Measurements from ENCODE around the gene BTBD19. TPM values are rescaled to one million over a fixed set of nuclear protein-coding genes. Genes with fewer than 3 reads are reported as not detected.

Gene BTBD19
- total and polyA plus RNA-seq, 4 donors, result 5.1 to 41.1 (median 36.9) TPM

- intact Hi-C loops (cut with DNase I), result loop anchor here in 1 of 2 donors (5.0 kb wide), 1 partner anchor 40 kb away; the partner anchor contains the start of gene KIF2C
- ATAC-seq (ENCODE audit: low FRiP score) (no peak), DNase-seq (peak in 1 of 2 donors; percentile 58)
- peaks cover 0 to 7% of the 10 kb centered on the region in 2 donors for H3K36me3 ChIP-seq (ENCODE audit: control insufficient read depth in 1 of 2, insufficient read depth in 2 of 2, low read length in 1 of 2)
- no peak overlapping the region for H3K27ac ChIP-seq (ENCODE audit: low read depth in 1 of 2, low read length in 2 of 2)
- H3K4me3 ChIP-seq (ENCODE audit: low read length in 2 of 2), result no peak overlapping the region
- H3K27me3 ChIP-seq (ENCODE audit: control insufficient read depth in 1 of 2, insufficient read depth in 2 of 2, low read length in 1 of 2), result no peaks in the 10 kb centered on the region
- WGBS, 2 donors, result 82% methylated on average over 14 of the region's 14 CpGs
- no peaks in the 10 kb centered on the region for H3K4me1 ChIP-seq (ENCODE audit: control insufficient read depth in 1 of 2, insufficient read depth in 2 of 2, low read length in 2 of 2)
- H3K9me3 ChIP-seq (ENCODE audit: control insufficient read depth, low read length), result no peaks in the 10 kb centered on the region
These were observed 30.8 kb upstream of the BTBD19 start for GRCh38 chr1:44777547-44777946.

GRCh38 chr1:44777969-44778635 is 30.2 kb upstream of the BTBD19 start:
- DNase-seq (peak in 1 of 2 donors; percentile 57), ATAC-seq (ENCODE audit: low FRiP score) (no peak)
- no peaks in the 10 kb centered on the region for H3K4me1 ChIP-seq (ENCODE audit: control insufficient read depth in 1 of 2, insufficient read depth in 2 of 2, low read length in 2 of 2)
- WGBS, 2 donors, result 72% methylated on average over 13 of the region's 13 CpGs
- H3K4me3 ChIP-seq (ENCODE audit: low read length in 2 of 2), result no peak overlapping the region
- no peak overlapping the region for H3K27ac ChIP-seq (ENCODE audit: low read depth in 1 of 2, low read length in 2 of 2)
- no peaks in the 10 kb centered on the region for H3K27me3 ChIP-seq (ENCODE audit: control insufficient read depth in 1 of 2, insufficient read depth in 2 of 2, low read length in 1 of 2)
- intact Hi-C loops (cut with DNase I), result loop anchor here in 1 of 2 donors (5.0 kb wide), 1 partner anchor 41 kb away; the partner anchor contains the start of gene KIF2C
- no peaks in the 10 kb centered on the region for H3K9me3 ChIP-seq (ENCODE audit: control insufficient read depth, low read length)
- H3K36me3 ChIP-seq (ENCODE audit: control insufficient read depth in 1 of 2, insufficient read depth in 2 of 2, low read length in 1 of 2), result peaks cover 0 to 7% of the 10 kb centered on the region in 2 donors

GRCh38 chr1:44778705-44779576 is 29.4 kb upstream of the BTBD19 start:
- peak in 1 of 2 donors; percentile 27 for DNase-seq
- intact Hi-C loops (cut with DNase I), result loop anchor here in 1 of 2 donors (5.0 kb wide), 1 partner anchor 42 kb away; the partner anchor contains the start of gene KIF2C
- no peak for ATAC-seq (ENCODE audit: low FRiP score)
- Histone ChIP-seq H3K4me3 (ENCODE audit: low read length in 2 of 2) (no peak overlapping the region), H3K9me3 (ENCODE audit: control insufficient read depth, low read length) (no peaks in the 10 kb centered on the region), H3K27me3 (ENCODE audit: control insufficient read depth in 1 of 2, insufficient read depth in 2 of 2, low read length in 1 of 2) (no peaks in the 10 kb centered on the region), H3K4me1 (ENCODE audit: control insufficient read depth in 1 of 2, insufficient read depth in 2 of 2, low read length in 2 of 2) (no peaks in the 10 kb centered on the region), H3K36me3 (ENCODE audit: control insufficient read depth in 1 of 2, insufficient read depth in 2 of 2, low read length in 1 of 2) (peaks cover 0 to 7% of the 10 kb centered on the region in 2 donors), H3K27ac (ENCODE audit: low read depth in 1 of 2, low read length in 2 of 2) (no peak overlapping the region)
- 92 to 95% methylated on average over 6 of the region's 6 CpGs for WGBS, 2 donors

GRCh38 chr1:44780583-44781121 is 27.7 kb upstream of the BTBD19 start:
- intact Hi-C loops (cut with DNase I), result loop anchor here in 1 of 2 donors (10.0 kb wide), 1 partner anchor 54 kb away; no protein-coding TSS in a partner anchor
- DNase-seq (peak in 1 of 2 donors; percentile 43), ATAC-seq (ENCODE audit: low FRiP score) (no peak)
- H3K27ac ChIP-seq (ENCODE audit: low read depth in 1 of 2, low read length in 2 of 2), result no peak overlapping the region
- 90 to 92% methylated on average over 14 of the region's 14 CpGs for WGBS, 2 donors
- no peak overlapping the region for H3K4me3 ChIP-seq (ENCODE audit: low read length in 2 of 2)
- no peaks in the 10 kb centered on the region for H3K4me1 ChIP-seq (ENCODE audit: control insufficient read depth in 1 of 2, insufficient read depth in 2 of 2, low read length in 2 of 2)
- no peaks in the 10 kb centered on the region for H3K9me3 ChIP-seq (ENCODE audit: control insufficient read depth, low read length)
- peaks cover 0 to 7% of the 10 kb centered on the region in 2 donors for H3K36me3 ChIP-seq (ENCODE audit: control insufficient read depth in 1 of 2, insufficient read depth in 2 of 2, low read length in 1 of 2)
- no peaks in the 10 kb centered on the region for H3K27me3 ChIP-seq (ENCODE audit: control insufficient read depth in 1 of 2, insufficient read depth in 2 of 2, low read length in 1 of 2)

GRCh38 chr1:44783697-44784093 is 24.6 kb upstream of the BTBD19 start:
- intact Hi-C loops (cut with DNase I), result loop anchor here in 1 of 2 donors (10.0 kb wide), 1 partner anchor 51 kb away; no protein-coding TSS in a partner anchor
- Histone ChIP-seq H3K27ac (ENCODE audit: low read depth in 1 of 2, low read length in 2 of 2) (no peak overlapping the region), H3K4me1 (ENCODE audit: control insufficient read depth in 1 of 2, insufficient read depth in 2 of 2, low read length in 2 of 2) (no peaks in the 10 kb centered on the region), H3K9me3 (ENCODE audit: control insufficient read depth, low read length) (no peaks in the 10 kb centered on the region), H3K27me3 (ENCODE audit: control insufficient read depth in 1 of 2, insufficient read depth in 2 of 2, low read length in 1 of 2) (no peaks in the 10 kb centered on the region), H3K36me3 (ENCODE audit: control insufficient read depth in 1 of 2, insufficient read depth in 2 of 2, low read length in 1 of 2) (no peaks in the 10 kb centered on the region), H3K4me3 (ENCODE audit: low read length in 2 of 2) (no peak overlapping the region)
- no peak for DNase-seq
- 28 to 37% methylated on average over 8 of the region's 8 CpGs for WGBS, 2 donors
- no peak for ATAC-seq (ENCODE audit: low FRiP score)

GRCh38 chr1:44784094-44785028 is 24.0 kb upstream of the BTBD19 start:
- Histone ChIP-seq H3K4me1 (ENCODE audit: control insufficient read depth in 1 of 2, insufficient read depth in 2 of 2, low read length in 2 of 2) (no peaks in the 10 kb centered on the region), H3K4me3 (ENCODE audit: low read length in 2 of 2) (peak overlapping the region in 1 of 2 donors; percentile 38), H3K27me3 (ENCODE audit: control insufficient read depth in 1 of 2, insufficient read depth in 2 of 2, low read length in 1 of 2) (no peaks in the 10 kb centered on the region), H3K27ac (ENCODE audit: low read depth in 1 of 2, low read length in 2 of 2) (no peak overlapping the region), H3K36me3 (ENCODE audit: control insufficient read depth in 1 of 2, insufficient read depth in 2 of 2, low read length in 1 of 2) (no peaks in the 10 kb centered on the region), H3K9me3 (ENCODE audit: control insufficient read depth, low read length) (no peaks in the 10 kb centered on the region)
- 7 to 13% methylated on average over 44 to 71 of the region's 71 CpGs for WGBS, 2 donors
- intact Hi-C loops (cut with DNase I), result loop anchor here (5.0 to 10.0 kb wide), 2 partner anchors 48 to 50 kb away; no protein-coding TSS in a partner anchor
- peak in 1 of 2 donors; percentile 78 for DNase-seq
- ATAC-seq (ENCODE audit: low FRiP score), result peak; percentile 28

- no peak overlapping the region for H3K4me3 ChIP-seq (ENCODE audit: low read length in 2 of 2)
- peak in 1 of 2 donors; percentile 73 for DNase-seq
- no peaks in the 10 kb centered on the region for H3K4me1 ChIP-seq (ENCODE audit: control insufficient read depth in 1 of 2, insufficient read depth in 2 of 2, low read length in 2 of 2)
- intact Hi-C loops (cut with DNase I), result loop anchor here (5.0 to 10.0 kb wide), 2 partner anchors 47 to 50 kb away; no protein-coding TSS in a partner anchor
- H3K36me3 ChIP-seq (ENCODE audit: control insufficient read depth in 1 of 2, insufficient read depth in 2 of 2, low read length in 1 of 2), result no peaks in the 10 kb centered on the region
- H3K27ac ChIP-seq (ENCODE audit: low read depth in 1 of 2, low read length in 2 of 2), result no peak overlapping the region
- H3K27me3 ChIP-seq (ENCODE audit: control insufficient read depth in 1 of 2, insufficient read depth in 2 of 2, low read length in 1 of 2), result no peaks in the 10 kb centered on the region
- H3K9me3 ChIP-seq (ENCODE audit: control insufficient read depth, low read length), result no peaks in the 10 kb centered on the region
- no peak for ATAC-seq (ENCODE audit: low FRiP score)
- 67% methylated on average over 6 of the region's 6 CpGs for WGBS, 2 donors
These were observed 23.3 kb upstream of the BTBD19 start for GRCh38 chr1:44785029-44785380.

Measured in aorta (tissue), 5 donors.